ENCODE results near the gene DEFB123. TPM values are rescaled to one million over a fixed set of nuclear protein-coding genes. Genes with fewer than 3 reads are reported as not detected.
"Not testable (repeated sequence)": the region's sequence is repeated elsewhere in the genome, so short reads cannot be mapped to it uniquely, and the experiment has no call there.

The DEFB123 gene, protein sequence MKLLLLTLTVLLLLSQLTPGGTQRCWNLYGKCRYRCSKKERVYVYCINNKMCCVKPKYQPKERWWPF
- not detected for total RNA-seq

DNA sequence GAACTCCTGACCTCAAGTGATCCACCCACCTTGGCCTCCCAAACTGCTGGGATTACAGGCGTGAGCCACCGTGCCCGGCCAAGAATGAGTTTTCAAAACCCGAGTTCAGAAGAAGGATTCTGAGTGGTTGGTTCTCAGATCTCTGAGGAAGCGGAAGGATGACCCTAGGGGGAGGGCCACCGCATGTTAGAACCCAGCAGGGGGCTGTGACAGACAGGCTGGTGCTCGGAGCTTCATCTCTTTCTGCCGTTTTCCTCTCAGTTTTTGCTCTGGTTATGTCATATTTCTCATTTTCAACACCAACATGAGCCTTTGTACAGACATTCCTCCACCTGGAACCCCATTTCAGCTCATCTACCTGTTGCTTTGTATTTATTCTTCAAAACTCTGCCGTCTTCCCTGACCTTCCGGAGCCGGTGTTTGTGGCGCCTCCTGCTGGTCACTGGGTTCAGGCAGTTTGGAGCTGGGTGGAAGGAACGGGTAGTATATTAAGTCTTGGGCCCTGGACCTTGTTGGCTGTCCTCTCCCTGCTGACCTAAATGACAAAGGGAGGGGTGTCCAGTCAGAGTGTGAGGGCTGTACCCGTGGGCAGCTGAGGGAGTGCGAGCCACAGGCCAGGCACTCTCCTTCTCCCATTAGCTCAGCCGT is at the start of gene DEFB123:
Gene DEFB123, plus strand, starts transcription at position 621 of the 648 bp plus-strand sequence. CDS start 67 bp downstream, outside the sequence.
- FAIRE-seq (no peak), DNase-seq (ENCODE audit: low spot score in 2 of 2) (no peak)

DNA sequence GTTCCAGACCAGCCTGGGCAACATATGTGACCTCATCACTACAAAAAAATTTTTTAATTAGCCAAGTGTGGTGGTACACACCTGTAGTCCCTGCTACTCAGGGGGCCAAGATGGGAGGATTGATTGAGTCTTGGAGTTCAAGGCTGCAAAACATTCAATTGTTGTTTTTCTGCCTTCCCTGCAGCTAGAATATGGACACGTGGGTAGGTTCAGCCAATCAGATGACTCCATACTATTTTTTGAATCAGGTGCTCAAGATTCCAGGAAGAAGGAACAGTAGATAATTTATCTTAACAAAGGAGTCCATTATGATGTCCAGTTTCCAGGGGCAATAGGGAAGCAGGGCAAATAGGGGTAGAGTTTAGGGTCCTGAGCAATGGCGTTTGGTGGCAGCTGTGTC is 47.6 kb upstream of the DEFB123 start:
- FAIRE-seq: no peak

DNA sequence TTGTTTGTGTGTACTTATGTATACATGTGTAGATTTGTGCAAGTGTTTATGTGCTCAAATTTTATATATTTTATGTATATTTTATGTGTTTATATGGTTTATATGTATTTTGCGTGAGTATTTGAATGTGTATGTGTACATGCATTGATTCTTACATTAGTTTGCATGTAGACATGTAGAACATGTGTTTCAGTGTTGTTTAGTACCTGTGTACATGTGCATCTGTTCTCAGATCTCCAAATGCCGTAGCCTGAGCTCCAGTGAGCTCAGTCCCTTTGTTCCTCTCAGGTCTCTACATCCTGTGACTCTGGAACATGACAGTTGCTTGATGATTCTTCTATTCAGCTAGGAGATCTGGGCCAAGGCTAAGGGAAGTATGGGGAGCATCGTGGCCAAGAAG is 45.5 kb upstream of the DEFB123 start:
- FAIRE-seq (no peak), DNase-seq (ENCODE audit: low spot score in 2 of 2) (no peak)

More for the DNA sequence above, 47.6 kb upstream of the DEFB123 start:
- no peak for DNase-seq (ENCODE audit: low spot score in 2 of 2)

DNA sequence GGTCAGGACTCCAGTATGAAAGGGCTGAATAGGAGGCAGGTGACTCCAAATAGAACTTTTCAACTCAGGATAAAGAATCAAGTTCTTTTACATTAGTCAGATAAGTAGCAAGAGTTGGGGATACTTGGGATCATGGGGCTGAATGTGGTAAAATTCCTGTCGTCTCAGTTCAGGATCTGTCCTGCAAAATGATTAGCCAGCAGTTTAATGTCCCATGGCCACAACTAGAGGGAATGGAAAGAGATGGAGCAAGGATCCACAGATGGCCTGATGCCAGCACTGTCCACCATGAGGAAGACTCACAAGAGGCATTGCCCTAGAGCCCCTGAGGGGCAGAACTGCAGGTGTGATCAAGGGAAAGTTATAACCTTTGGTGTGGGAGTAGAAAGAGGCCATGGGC is 36.5 kb upstream of the DEFB123 start:
- DNase-seq (ENCODE audit: low spot score in 2 of 2): no peak
- FAIRE-seq: no peak

DNA sequence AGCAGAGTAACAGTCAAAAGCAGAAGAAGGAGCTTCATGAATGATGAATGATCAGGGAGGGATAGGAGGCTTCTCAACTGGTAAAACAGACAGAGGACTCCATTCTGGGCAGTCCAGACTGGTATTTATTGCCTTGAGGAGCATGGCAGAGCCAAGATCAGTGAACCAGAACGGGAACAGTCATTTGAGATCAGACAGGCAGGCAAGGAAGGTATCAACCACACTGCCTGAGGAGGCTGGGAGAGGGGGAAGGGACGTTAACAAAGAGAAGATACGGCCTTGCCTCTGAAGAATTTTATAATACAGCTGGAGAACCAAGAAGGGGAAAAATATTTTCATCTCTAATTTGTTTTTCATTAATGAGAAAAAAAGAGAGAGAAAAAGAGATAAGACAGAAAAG is 34.3 kb upstream of the DEFB123 start, which contains the start of gene DEFB121:
Gene DEFB121, minus strand, starts transcription at position 101 of the 400 bp plus-strand sequence. Its CDS starts 63 bp downstream, at position 38.
- FAIRE-seq (no peak), DNase-seq (ENCODE audit: low spot score in 2 of 2) (no peak)

DNA sequence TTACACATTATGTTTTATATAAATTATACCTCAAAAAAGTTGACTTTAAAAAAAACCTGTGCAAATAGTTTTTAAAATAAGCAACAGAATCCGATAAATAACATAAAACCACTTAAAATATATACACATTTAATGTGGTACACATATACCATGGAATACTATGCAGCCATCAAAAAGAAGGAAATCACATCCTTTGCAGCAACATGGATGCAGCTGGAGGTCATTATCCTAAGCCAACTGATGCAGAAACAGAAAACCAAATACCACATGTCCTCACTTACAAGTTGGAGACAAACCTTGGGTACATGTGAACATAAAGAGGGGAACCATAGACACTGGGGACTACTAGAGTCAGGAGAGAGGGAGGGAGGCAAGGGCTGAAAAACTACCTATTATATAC is 30.4 kb upstream of the DEFB123 start:
- DNase-seq (ENCODE audit: low spot score in 2 of 2) (no peak), FAIRE-seq (no peak)

DNA sequence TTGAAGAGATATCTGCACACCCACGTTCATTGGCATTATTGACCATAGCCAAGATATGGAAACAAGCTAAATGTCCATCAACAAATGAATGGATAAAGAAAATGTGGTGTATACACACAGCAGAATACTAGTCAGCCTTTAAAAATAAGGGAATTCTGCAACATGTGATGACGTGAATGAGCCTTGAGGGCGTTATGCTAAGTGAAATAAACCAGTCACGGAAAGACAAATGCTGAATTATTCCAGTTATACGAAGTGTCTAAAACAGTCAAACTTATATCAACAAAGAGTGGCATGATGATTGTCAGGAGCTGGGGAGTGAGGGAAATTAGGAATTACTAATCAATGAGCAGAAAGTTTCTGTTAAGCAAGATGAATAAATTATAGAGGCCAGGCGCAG is 26.1 kb upstream of the DEFB123 start:
- DNase-seq (ENCODE audit: low spot score in 2 of 2): no peak

DNA sequence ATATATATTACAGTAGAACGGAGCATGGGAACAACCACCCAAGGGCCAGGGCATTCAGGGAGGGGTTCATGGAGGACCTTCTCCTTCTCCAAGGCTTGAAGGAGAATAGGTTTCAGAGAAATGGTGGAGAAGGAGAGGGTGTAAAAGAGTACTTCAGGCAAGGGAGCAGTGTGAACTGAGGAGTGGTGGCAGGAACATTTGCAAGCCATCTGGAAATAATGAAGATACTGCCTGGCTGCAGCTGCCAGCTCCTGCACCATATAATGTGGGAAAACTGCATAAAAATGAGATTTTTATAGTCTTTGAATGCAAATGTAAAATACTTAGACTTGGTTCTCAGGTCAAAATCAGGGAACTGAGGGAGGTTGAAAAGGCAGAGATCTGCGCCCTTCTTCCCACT is 24.8 kb upstream of the DEFB123 start:
- DNase-seq (ENCODE audit: low spot score in 2 of 2): no peak
- no peak for FAIRE-seq

More for the DNA sequence above, 26.1 kb upstream of the DEFB123 start:
- FAIRE-seq: no peak

DNA sequence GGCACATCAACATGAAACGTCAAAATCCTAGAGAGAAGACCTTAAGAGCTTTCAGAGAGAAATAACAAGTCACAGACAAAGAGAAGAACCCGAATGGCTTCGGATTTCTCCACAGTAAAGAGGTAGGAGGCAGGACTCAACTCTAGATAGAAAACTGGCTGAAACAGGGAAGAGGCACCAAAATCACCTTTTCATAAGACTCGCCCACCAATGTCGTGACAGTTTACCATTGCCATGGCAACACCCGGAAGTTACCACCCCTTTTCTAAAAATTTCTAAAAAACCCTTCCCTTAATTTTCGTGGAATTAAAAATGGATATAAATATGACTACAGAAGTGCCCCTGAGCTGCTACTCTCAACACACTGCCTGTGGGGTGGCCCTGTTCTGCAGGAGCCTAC is 22.1 kb upstream of the DEFB123 start:
- DNase-seq (ENCODE audit: low spot score in 2 of 2): no peak
- FAIRE-seq: no peak

DNA sequence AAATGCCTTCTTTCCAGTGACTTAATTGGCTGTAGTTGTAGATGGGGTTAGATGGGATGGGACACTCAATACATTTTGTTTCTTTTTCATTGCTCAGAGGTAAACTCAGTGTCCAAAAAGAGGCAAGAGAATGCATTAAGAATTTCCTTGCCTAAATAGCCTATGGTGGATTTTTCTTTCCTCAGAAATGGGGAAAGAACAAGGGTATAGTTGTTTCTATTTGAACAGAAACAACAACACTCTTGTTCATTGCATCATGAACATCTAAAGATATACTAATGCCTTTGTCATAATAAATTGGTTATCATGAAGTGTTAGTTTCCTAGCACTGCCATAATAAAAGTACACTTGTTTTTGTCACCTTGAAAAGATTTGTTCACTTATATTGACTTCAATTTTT is 14.6 kb upstream of the DEFB123 start:
- FAIRE-seq (no peak), DNase-seq (ENCODE audit: low spot score in 2 of 2) (no peak)

DNA sequence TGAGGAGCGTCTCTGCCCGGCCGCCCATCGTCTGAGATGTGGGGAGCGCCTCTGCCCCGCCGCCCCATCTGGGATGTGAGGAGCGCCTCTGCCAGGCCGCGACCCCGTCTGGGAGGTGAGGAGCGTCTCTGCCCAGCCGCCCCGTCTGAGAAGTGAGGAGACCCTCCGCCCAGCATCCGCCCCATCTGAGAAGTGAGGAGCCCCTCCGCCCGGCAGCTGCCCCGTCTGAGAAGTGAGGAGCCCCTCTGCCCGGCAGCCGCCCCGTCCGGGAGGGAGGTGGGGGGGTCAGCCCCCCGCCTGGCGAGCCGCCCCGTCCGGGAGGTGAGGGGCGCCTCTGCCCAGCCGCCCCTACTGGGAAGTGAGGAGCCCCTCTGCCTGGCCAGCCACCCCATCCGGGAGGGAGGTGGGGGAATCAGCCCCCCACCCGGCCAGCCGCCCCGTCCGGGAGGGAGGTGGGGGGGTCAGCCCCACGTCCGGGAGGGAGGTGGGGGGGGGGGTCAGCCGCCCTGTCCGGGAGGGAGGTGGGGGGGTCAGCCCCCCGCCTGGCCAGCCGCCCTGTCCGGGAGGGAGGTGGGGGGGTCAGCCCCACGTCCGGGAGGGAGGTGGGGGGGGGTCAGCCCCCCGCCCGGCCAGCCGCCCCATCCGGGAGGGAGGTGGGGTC is 13.4 kb upstream of the DEFB123 start:
- FAIRE-seq; DNase-seq (ENCODE audit: low spot score in 2 of 2): not testable (repeated sequence)

DNA sequence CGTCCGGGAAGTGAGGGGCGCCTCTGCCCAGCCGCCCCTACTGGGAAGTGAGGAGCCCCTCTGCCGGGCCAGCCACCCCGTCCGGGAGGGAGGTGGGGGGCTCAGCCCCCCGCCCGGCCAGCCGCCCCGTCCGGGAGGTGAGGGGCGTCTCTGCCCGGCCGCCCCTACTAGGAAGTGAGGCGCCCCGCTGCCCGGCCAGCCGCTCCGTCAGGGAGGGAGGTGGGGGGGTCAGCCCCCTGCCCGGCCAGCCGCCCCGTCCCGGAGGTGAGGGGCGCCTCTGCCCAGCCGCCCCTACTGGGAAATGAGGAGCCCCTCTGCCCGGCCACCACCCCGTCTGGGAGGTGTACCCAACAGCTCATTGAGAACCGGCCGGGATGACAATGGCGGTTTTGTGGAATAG is 12.9 kb upstream of the DEFB123 start:
- DNase-seq (ENCODE audit: low spot score in 2 of 2); FAIRE-seq: not testable (repeated sequence)

DNA sequence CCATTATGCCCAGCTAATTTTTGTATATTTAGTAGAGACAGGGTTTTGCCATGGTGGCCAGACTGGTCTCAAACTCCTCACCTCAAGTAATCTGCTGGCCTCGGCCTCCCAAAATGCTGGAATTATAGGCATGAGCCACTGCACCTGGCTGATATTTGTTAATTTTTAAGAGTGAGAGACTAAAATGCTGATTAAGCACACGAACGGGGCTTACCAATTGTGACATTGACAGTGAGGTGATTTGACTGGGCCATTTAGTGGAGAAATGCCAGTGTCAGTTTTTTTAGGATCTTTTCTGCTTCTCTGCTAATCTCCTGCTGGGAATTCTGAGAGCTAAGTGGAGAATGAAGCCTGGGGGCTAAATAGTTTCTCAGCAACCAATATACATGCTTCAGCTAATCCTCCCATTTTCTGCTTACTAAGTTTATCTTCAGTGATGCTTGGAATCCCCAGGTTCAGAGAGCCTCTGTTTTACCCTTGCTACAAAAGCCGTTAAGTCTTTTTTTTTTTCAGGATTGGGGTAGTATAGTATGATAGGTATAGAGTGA is 9.8 kb upstream of the DEFB123 start:
- DNase-seq (ENCODE audit: low spot score in 2 of 2) (no peak), FAIRE-seq (no peak)

DNA sequence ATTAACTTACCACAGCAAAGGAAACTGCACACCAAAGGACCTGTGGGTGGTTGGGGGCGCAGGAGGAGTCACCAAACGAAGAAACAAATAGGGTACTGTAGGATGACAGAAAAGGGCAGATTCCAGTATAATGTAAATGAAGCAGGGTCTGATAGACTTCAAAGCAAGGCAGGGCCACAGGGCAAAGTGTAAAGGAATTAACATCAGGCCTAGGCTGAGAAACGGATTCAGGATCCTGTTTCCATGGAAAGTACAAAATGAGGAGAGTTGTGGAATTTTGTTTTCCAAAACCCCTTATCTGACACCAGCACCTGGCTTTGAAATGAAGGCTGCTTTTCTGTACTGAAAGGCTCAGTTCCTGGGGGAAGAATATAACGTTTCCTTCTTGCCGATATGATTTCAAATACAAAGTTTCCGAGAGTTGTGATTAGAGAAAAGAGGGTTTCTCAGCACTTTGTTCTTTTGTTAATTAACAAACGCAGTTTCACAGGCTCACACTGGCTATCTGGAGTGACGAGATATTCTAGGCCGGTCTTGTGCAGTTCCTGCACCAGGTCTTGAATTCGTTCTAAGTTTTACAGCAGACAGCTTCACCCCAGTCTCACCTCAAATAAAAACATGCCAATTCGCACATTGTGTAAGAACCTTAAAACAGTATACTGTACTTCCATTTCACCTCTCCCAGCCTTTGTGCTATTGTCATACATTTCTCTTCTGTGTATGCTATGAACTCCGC is 5.8 kb downstream of the DEFB123 start:
- DNase-seq (ENCODE audit: low spot score in 2 of 2) (no peak), FAIRE-seq (no peak)

DNA sequence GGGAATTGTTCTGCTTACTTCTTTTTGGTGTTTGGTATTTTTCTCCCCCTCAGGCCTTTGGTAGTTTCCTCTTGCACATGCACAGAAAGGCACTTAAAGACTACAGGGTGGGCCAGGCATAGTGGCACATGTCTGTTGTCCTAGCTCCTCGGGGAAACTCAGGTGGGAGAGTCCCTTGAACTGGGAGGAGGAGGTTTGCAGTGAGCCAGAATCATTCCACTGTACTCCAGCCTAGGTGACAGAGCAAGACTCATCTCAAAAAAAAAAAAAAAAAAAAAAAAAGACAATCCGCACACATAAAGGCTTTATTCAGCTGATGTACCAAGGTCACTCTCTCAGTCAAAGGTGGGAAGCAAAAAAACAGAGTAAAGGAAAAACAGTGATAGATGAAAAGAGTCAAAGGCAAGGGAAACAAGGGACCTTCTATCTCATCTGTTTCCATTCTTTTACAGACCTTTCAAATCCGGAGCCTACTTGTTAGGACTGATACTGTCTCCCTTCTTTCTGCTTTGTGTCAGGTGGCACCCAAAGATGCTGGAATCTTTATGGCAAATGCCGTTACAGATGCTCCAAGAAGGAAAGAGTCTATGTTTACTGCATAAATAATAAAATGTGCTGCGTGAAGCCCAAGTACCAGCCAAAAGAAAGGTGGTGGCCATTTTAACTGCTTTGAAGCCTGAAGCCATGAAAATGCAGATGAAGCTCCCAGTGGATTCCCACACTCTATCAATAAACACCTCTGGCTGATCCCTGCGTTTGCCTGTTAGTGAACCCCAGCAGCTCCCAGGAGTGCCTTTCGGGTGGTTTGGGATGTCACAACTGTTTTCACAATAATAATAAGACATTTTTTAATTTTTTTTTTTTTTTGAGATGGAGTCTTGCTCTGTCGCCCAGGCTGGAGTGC is 9.3 kb downstream of the DEFB123 start:
- FAIRE-seq: no peak
- DNase-seq (ENCODE audit: low spot score in 2 of 2): no peak

DNA sequence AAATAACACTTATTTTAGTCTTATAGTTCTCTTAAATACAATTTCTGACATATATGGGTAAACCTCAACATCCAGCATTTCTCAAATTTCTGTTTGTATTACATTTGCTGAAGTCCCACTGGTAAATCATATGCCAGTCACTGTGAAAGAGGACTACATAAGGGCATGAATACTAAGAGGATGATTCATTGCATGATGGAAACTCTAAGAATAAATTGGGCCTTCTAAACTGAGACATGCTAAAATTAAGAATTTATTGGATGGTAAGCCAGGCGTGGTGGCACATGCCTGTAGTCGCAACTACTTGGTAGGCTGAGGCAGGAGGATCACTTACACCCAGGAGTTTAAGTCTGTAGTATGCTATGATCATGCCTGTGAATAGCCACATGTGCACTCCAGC is 12.1 kb downstream of the DEFB123 start:
- FAIRE-seq: no peak
- no peak for DNase-seq (ENCODE audit: low spot score in 2 of 2)

DNA sequence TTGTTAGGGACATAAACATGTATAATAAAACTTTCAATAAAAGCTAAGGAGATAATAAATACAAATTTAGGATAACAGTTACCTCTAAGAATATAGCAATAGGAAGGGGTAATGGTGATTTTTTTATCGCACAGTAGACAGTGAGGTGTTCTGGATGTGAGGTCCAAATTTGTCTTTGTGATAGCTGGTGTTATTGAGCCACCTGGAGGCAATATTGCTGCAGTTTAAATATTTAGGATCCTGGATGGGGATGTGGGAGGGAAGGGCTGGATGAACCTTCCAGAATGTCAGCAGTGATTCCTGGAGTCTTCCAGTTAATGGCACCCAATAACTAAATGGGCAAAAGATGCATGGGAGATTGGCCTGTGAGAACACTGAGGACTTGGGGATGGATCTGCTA is 13.9 kb downstream of the DEFB123 start:
- DNase-seq (ENCODE audit: low spot score in 2 of 2) (no peak), FAIRE-seq (no peak)

DNA sequence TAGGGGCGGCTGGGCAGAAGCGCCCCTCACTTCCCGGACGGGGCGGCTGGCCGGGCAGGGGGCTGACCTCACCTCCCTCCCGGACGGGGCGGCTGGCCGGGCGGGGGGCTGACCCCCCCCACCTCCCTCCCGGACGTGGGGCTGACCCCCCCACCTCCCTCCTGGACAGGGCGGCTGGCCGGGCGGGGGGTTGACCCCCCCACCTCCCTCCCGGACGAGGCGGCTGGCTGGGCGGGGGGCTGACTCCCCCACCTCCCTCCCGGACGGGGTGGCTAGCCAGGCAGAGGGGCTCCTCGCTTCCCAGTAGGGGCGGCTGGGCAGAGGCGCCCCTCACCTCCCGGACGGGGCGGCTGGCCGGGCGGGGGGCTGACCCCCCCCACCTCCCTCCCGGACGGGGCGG is 30.5 kb downstream of the DEFB123 start:
- not testable (repeated sequence) for DNase-seq (ENCODE audit: low spot score in 2 of 2); FAIRE-seq

DNA sequence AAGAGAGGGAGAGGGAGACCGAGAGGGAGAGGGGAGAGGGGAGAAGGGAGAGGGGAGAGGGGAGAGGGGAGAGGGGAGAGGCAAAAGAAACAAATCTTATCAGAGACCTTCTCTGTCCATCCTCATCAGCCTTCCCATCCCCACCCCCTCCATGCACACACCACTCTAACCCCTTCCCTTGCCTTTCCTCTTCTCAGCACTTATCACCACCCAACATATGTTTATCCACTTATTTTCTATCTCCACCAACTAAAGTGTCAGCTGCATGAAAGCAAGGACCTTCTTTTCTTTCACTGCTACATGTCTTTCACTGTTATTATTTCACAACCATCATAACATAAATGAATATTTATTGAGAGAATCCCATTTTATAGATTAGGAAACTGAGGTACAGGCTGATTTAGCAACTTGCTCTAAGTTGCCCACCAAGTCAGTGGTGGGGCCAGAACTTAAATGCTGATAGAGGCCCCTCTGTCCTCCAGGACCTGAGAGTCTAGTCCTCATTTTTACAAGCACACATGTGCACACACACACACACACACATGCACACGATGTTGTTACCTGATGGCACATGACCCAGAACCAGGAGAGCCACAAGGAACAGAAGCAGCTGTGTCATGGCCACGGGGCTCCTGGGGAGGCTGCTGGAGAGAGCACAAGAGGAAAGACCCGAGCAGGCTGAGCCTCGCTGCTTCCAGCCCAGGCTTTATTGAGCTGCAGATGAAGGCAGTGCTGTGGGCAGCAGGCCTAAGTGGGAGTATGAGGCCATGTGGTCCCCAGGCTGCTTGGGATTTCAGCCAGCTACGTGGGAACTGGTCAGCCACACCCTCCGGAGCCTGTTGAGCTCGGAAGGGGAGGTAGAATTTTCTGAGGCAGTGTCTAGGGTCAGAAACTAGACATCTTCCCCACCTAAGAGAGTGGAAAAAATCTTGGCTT is 32.2 kb downstream of the DEFB123 start:
- no peak for DNase-seq (ENCODE audit: low spot score in 2 of 2)
- no peak for FAIRE-seq

Measured in frontal cortex (tissue), 4 donors.